Astrocyte (in vitro differentiated cells and primary cell): Measurements from ENCODE around the gene CCSER1. TPM values are rescaled to one million over a fixed set of nuclear protein-coding genes. Genes with fewer than 3 reads are reported as not detected.

Experiments
- DNase-seq: peaks from one replicate; pipeline ENCODE4 v3.0.0-alpha.2; 2010; ENCODE audit warnings: low read depth
- FAIRE-seq: peaks from 2 replicates; lab custom pipeline; 2011; peaks lifted over from hg19 to GRCh38; lab: Jason Lieb, UNC
- H2AFZ ChIP-seq: 2 replicates; pipeline ENCODE4 v1.6.0; 2012; ENCODE audit warnings: low read depth, low read length, inconsistent platforms
- H3K27ac ChIP-seq: 2 replicates; pipeline ENCODE4 v1.5.1; 2011; ENCODE audit warnings: low read depth, low read length, inconsistent platforms
- H3K27me3 ChIP-seq: 2 replicates; pipeline ENCODE4 v1.6.0; 2011; ENCODE audit warnings: low read length, inconsistent platforms; ENCODE audit not compliant: insufficient read depth
- H3K36me3 ChIP-seq: 2 replicates; pipeline ENCODE4 v1.5.1; 2011; ENCODE audit warnings: low read length, inconsistent platforms; ENCODE audit not compliant: insufficient read depth
- H3K4me1 ChIP-seq: 2 replicates; pipeline ENCODE4 v1.5.1; 2011; ENCODE audit warnings: low read length, inconsistent platforms; ENCODE audit not compliant: insufficient read depth
- H3K4me2 ChIP-seq: 2 replicates; pipeline ENCODE4 v1.6.0; 2012; ENCODE audit warnings: low read length, inconsistent platforms
- H3K4me3 ChIP-seq: 2 replicates; pipeline ENCODE4 v1.5.1; 2011; ENCODE audit warnings: low read depth, mild to moderate bottlenecking, low read length, inconsistent platforms; ENCODE audit not compliant: insufficient read depth
- H3K79me2 ChIP-seq: 2 replicates; pipeline ENCODE4 v1.6.0; 2012; ENCODE audit warnings: mild to moderate bottlenecking, low read length, inconsistent platforms; ENCODE audit not compliant: insufficient read depth
- H3K9ac ChIP-seq: 2 replicates; pipeline ENCODE4 v1.6.0; 2012; ENCODE audit warnings: mild to moderate bottlenecking, low read length, inconsistent platforms
- H3K9me3 ChIP-seq: 2 replicates; pipeline ENCODE4 v1.5.1; 2012; ENCODE audit warnings: low read depth, mild to moderate bottlenecking, low read length, inconsistent platforms; ENCODE audit not compliant: insufficient read depth
- H4K20me1 ChIP-seq: 2 replicates; pipeline ENCODE4 v1.6.0; 2012; ENCODE audit warnings: low read length, inconsistent platforms; ENCODE audit not compliant: insufficient read depth
- H3K27ac Mint-ChIP-seq: one replicate; pipeline ENCODE4 v1.8.0; 2021; ENCODE audit warnings: mild to moderate bottlenecking, mixed read lengths; ENCODE audit not compliant: unreplicated experiment
- H3K27me3 Mint-ChIP-seq: one replicate; pipeline ENCODE4 v1.8.0; 2021; ENCODE audit warnings: low read depth, mixed read lengths; ENCODE audit not compliant: unreplicated experiment
- H3K36me3 Mint-ChIP-seq: one replicate; pipeline ENCODE4 v1.8.0; 2021; ENCODE audit warnings: low read depth, mixed read lengths; ENCODE audit not compliant: unreplicated experiment
- H3K4me1 Mint-ChIP-seq: one replicate; pipeline ENCODE4 v1.8.0; 2021; ENCODE audit warnings: low read depth, mixed read lengths; ENCODE audit not compliant: unreplicated experiment
- H3K4me3 Mint-ChIP-seq: one replicate; pipeline ENCODE4 v1.8.0; 2021; ENCODE audit warnings: mild to moderate bottlenecking, moderate library complexity, mixed read lengths; ENCODE audit not compliant: unreplicated experiment
- H3K9me3 Mint-ChIP-seq: one replicate; pipeline ENCODE4 v1.8.0; 2021; ENCODE audit warnings: mild to moderate bottlenecking, mixed read lengths; ENCODE audit not compliant: unreplicated experiment
- EZH2 ChIP-seq: IDR thresholded peaks from 2 replicates; pipeline ENCODE4 v1.6.1; 2012; ENCODE audit warnings: mild to moderate bottlenecking, low read length, inconsistent platforms; ENCODE audit not compliant: insufficient read depth
- total RNA-seq: library from RNA; stranded (reverse); gene quantifications from 2 replicates; pipeline ENCODE4 v1.2.1, GENCODE V29; 2021
- TF ChIP-seq, protein P1 (sequence below): IDR thresholded peaks from 2 replicates; pipeline ENCODE4 v1.5.1; 2011; ENCODE audit warnings: low read depth, mild to moderate bottlenecking, inconsistent platforms, low read length, moderate library complexity; ENCODE audit not compliant: insufficient read depth

CCSER1 gene
- total RNA-seq, 1 donor from 2014 or later: 2.2 TPM

DNA sequence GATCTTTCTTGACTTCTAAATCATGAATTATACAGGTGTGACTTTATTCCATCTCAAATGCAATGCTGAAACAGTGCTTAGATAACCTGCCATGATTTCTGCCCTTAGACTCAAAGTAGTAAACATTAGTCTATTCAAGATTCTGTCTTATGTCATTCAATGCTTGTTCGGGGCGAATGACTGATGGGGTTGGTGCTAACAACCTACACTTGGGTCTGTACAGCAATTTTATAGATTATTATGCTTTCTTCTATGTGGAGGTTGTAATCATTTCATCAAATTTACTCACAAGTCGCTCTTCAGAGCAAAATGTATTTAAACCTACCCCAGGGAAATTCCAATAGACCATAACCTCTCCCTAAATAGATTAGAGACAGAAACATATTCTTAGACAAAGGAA is 1155.0 kb downstream of the CCSER1 start:
- FAIRE-seq: no peak
- Histone ChIP-seq H3K36me3 (no peaks in the 10 kb centered on the region), H2AFZ (no peak overlapping the region), H3K27me3 (no peaks in the 10 kb centered on the region), H3K27ac (no peak overlapping the region), H3K9ac (no peak overlapping the region), H3K4me1 (no peaks in the 10 kb centered on the region), H3K4me3 (no peak overlapping the region), H3K4me2 (no peak overlapping the region), H4K20me1 (no peaks in the 10 kb centered on the region), H3K79me2 (no peaks in the 10 kb centered on the region), H3K9me3 (no peaks in the 10 kb centered on the region)
- Mint-ChIP-seq H3K27ac (no peak overlapping the region), H3K36me3 (no peaks in the 10 kb centered on the region), H3K9me3 (no peaks in the 10 kb centered on the region), H3K27me3 (no peaks in the 10 kb centered on the region), H3K4me3 (no peak overlapping the region), H3K4me1 (no peaks in the 10 kb centered on the region)
- TF ChIP-seq, protein P1, sequence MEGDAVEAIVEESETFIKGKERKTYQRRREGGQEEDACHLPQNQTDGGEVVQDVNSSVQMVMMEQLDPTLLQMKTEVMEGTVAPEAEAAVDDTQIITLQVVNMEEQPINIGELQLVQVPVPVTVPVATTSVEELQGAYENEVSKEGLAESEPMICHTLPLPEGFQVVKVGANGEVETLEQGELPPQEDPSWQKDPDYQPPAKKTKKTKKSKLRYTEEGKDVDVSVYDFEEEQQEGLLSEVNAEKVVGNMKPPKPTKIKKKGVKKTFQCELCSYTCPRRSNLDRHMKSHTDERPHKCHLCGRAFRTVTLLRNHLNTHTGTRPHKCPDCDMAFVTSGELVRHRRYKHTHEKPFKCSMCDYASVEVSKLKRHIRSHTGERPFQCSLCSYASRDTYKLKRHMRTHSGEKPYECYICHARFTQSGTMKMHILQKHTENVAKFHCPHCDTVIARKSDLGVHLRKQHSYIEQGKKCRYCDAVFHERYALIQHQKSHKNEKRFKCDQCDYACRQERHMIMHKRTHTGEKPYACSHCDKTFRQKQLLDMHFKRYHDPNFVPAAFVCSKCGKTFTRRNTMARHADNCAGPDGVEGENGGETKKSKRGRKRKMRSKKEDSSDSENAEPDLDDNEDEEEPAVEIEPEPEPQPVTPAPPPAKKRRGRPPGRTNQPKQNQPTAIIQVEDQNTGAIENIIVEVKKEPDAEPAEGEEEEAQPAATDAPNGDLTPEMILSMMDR: no peak
- TF ChIP-seq EZH2: no peak
- no peak for DNase-seq

DNA sequence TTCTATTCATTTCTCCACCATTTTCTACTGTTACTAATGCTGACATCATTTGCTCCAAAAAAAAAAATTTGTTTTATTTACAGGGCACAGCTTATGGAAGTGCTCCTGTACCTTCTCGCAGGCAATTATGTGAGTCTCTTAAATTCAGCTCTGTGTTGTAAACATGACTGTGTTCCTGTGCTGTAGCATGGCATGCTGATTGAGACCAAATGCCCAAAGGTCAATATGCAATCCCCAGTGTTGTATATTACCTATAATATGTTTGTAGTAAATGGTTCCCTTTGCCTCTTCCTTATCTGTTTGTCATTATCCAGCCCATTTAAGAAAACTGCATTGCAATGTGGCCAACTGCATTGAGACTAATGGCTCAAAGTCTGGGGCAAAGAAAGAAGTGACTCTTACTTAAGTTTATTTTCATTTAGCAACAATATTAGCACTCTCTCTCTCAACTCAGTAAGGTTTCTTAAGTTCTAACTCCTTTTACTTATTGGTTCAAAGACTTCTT is 1156.6 kb downstream of the CCSER1 start:
- no peak overlapping the region for H3K27ac Mint-ChIP-seq

DNA sequence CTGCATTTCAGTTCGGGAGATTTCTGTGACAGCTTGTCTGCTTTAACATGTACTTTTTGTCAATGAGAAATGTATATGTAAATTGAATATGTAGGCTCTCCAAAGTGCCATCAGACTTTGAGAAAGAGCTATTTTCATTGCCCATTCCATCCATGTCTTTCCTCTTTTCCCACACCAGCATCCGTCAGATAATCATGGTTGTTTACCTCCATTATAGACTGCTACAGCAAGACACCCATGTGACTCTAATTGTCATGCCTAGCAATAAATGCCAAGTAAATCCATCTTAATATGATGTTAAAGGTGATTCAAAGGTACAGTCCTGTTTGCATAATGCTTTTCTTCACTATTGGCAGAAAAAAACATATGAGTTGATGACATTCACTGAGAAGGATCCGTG is 1157.3 kb downstream of the CCSER1 start:
- no peaks in the 10 kb centered on the region for H3K9me3 ChIP-seq
- Mint-ChIP-seq H3K27ac (no peak overlapping the region), H3K4me3 (no peak overlapping the region), H3K9me3 (no peaks in the 10 kb centered on the region), H3K27me3 (no peaks in the 10 kb centered on the region), H3K4me1 (no peaks in the 10 kb centered on the region), H3K36me3 (no peaks in the 10 kb centered on the region)
- H3K79me2 ChIP-seq: no peaks in the 10 kb centered on the region
- no peak overlapping the region for H2AFZ ChIP-seq
- H3K27ac ChIP-seq: no peak overlapping the region
- H3K36me3 ChIP-seq: no peaks in the 10 kb centered on the region
- FAIRE-seq (no peak), DNase-seq (no peak)
- no peak overlapping the region for H3K9ac ChIP-seq
- no peak overlapping the region for H3K4me2 ChIP-seq
- H3K4me1 ChIP-seq: no peaks in the 10 kb centered on the region
- no peaks in the 10 kb centered on the region for H4K20me1 ChIP-seq
- no peaks in the 10 kb centered on the region for H3K27me3 ChIP-seq
- no peak overlapping the region for H3K4me3 ChIP-seq
- TF ChIP-seq, protein P1: no peak
- no peak for TF ChIP-seq EZH2

More for the DNA sequence above, 1156.6 kb downstream of the CCSER1 start:
- no peaks in the 10 kb centered on the region for H3K9me3 Mint-ChIP-seq
- Histone ChIP-seq H3K36me3 (no peaks in the 10 kb centered on the region), H3K9me3 (no peaks in the 10 kb centered on the region), H4K20me1 (no peaks in the 10 kb centered on the region), H3K27me3 (no peaks in the 10 kb centered on the region), H3K4me1 (no peaks in the 10 kb centered on the region), H3K79me2 (no peaks in the 10 kb centered on the region), H3K4me3 (no peak overlapping the region), H3K4me2 (no peak overlapping the region), H2AFZ (no peak overlapping the region), H3K27ac (no peak overlapping the region), H3K9ac (no peak overlapping the region)
- H3K36me3 Mint-ChIP-seq: no peaks in the 10 kb centered on the region
- H3K4me3 Mint-ChIP-seq: no peak overlapping the region
- H3K27me3 Mint-ChIP-seq: no peaks in the 10 kb centered on the region
- TF ChIP-seq, protein P1: no peak
- no peak for TF ChIP-seq EZH2
- FAIRE-seq (no peak), DNase-seq (no peak)
- H3K4me1 Mint-ChIP-seq: no peaks in the 10 kb centered on the region
